OCI-LY3 (cell line): ENCODE data around the gene DLGAP4.

Source experiments
- H2AFZ ChIP-seq: fragments of 200-600, 300-600 bp; shearing (Covaris generic); 2 replicates; pipeline ENCODE4 v1.6.0; 2014; ENCODE audit warnings: antibody characterized with exemption, low read depth, low read length
- H3K27ac ChIP-seq: fragments of 200-600, 300-600 bp; sonication (generic); 2 replicates; pipeline ENCODE4 v1.5.1; 2014; ENCODE audit warnings: mild to moderate bottlenecking, low read length, moderate library complexity, mixed read lengths
- H3K27me3 ChIP-seq: fragments of 200-600, 300-600 bp; sonication (generic); 2 replicates; pipeline ENCODE4 v1.6.1; 2014; ENCODE audit warnings: low read depth, low read length, mixed read lengths
- H3K36me3 ChIP-seq: fragments of 200-600, 300-600 bp; sonication (generic); replicated peaks from 2 replicates; pipeline ENCODE3; 2014; ENCODE audit warnings: low read depth, low read length, mixed read lengths
- H3K4me1 ChIP-seq: fragments of 300-600, 200-600 bp; sonication (generic); 2 replicates; pipeline ENCODE4 v1.6.1; 2014; ENCODE audit warnings: low read length, mixed read lengths
- H3K4me2 ChIP-seq: fragments of 200-600, 300-600 bp; sonication (generic); 2 replicates; pipeline ENCODE4 v1.6.1; 2014; ENCODE audit warnings: low read length, mixed read lengths
- H3K4me3 ChIP-seq: fragments of 300-600, 200-600 bp; sonication (generic); 2 replicates; pipeline ENCODE4 v1.5.1; 2014; ENCODE audit warnings: antibody characterized with exemption, mild to moderate bottlenecking, low read length, moderate library complexity
- H3K79me2 ChIP-seq: fragments of 300-600, 200-600 bp; shearing (Covaris generic); 2 replicates; pipeline ENCODE4 v1.6.1; 2014; ENCODE audit warnings: mild to moderate bottlenecking, low read length, mixed read lengths
- H3K9ac ChIP-seq: fragments of 300-600, 200-600 bp; shearing (Covaris generic); 2 replicates; pipeline ENCODE4 v1.6.0; 2014; ENCODE audit warnings: mild to moderate bottlenecking, low read length, moderate library complexity
- H3K9me3 ChIP-seq: fragments of 200-600, 300-600 bp; shearing (Covaris generic); 2 replicates; pipeline ENCODE4 v1.6.1; 2014; ENCODE audit warnings: low read length, mixed read lengths; ENCODE audit not compliant: insufficient read depth
- H4K20me1 ChIP-seq: fragments of 200-600, 300-600 bp; sonication (generic); 2 replicates; pipeline ENCODE4 v1.6.1; 2016; ENCODE audit warnings: low read length, mixed read lengths; ENCODE audit not compliant: insufficient read depth
- CTCF ChIP-seq: fragments of 200-600, 300-600 bp; sonication (generic); IDR thresholded peaks from 2 replicates; pipeline ENCODE4 v1.5.1; 2014; ENCODE audit warnings: antibody characterized with exemption, low read length, low read depth
- EZH2phosphoT487 ChIP-seq: fragments of 200-600 bp; shearing (Covaris generic); IDR thresholded peaks from 2 replicates; pipeline ENCODE4 v1.6.1; 2018; ENCODE audit warnings: antibody characterized with exemption, mixed run types, low read depth

DLGAP4 gene

GRCh38 chr20:36482044-36482473 is 175.9 kb downstream of the DLGAP4 start:
- Histone ChIP-seq H3K9ac (no peak overlapping the region), H3K4me2 (no peak overlapping the region), H3K79me2 (no peaks in the 10 kb centered on the region), H3K27me3 (no peaks in the 10 kb centered on the region), H3K36me3 (no peaks in the 10 kb centered on the region), H2AFZ (no peak overlapping the region), H3K9me3 (no peaks in the 10 kb centered on the region), H4K20me1 (no peaks in the 10 kb centered on the region; the same call in 1 of the 2 replicates), H3K4me3 (no peak overlapping the region), H3K27ac (no peak overlapping the region), H3K4me1 (peaks cover 20% of the 10 kb centered on the region)
- TF ChIP-seq CTCF (no peak), EZH2phosphoT487 (no peak)

DNA sequence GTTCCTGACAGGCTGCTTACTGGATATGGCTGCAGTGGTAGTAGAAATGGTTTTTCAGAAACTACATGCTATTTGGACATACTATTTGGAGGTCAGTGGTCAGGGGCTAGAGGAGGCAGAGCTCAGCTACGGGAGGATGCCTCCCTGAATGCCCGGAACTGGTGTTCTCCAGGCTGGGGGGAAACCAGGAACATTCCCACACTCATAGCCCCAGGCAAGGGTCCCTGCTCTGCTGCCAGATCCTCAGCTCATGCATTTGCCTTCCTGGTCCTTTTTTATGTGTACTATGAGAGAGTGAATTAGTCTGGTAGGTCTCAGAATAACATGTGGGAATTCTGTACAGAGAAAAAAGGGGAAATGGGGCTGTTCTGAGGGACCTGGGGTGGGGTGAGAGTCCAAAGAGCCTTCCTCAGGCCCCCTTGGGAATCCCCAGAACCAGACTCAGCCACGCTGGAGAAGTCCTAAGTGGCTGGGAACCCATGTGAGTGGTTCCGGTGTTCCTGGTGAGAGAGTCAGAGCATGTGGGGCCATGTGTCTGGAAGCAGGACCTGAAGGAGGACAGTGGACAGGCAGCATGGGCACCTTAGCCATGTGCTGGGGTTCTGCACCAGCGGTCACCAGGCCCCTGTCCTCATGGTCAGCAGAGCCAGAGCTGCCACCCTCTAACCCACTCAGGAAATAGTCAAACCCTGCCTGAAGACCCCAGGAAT is 177.2 kb downstream of the DLGAP4 start:
- no peaks in the 10 kb centered on the region; the same call in 1 of the 2 replicates for H4K20me1 ChIP-seq
- peaks cover 20% of the 10 kb centered on the region for H3K4me1 ChIP-seq
- H3K36me3 ChIP-seq: no peaks in the 10 kb centered on the region
- TF ChIP-seq EZH2phosphoT487 (no peak), CTCF (no peak)
- H3K9me3 ChIP-seq: no peaks in the 10 kb centered on the region
- H3K27me3 ChIP-seq: no peaks in the 10 kb centered on the region
- H2AFZ ChIP-seq: no peak overlapping the region
- H3K27ac ChIP-seq: no peak overlapping the region
- H3K4me2 ChIP-seq: no peak overlapping the region
- H3K4me3 ChIP-seq: no peak overlapping the region
- H3K79me2 ChIP-seq: no peaks in the 10 kb centered on the region
- no peak overlapping the region for H3K9ac ChIP-seq

DNA sequence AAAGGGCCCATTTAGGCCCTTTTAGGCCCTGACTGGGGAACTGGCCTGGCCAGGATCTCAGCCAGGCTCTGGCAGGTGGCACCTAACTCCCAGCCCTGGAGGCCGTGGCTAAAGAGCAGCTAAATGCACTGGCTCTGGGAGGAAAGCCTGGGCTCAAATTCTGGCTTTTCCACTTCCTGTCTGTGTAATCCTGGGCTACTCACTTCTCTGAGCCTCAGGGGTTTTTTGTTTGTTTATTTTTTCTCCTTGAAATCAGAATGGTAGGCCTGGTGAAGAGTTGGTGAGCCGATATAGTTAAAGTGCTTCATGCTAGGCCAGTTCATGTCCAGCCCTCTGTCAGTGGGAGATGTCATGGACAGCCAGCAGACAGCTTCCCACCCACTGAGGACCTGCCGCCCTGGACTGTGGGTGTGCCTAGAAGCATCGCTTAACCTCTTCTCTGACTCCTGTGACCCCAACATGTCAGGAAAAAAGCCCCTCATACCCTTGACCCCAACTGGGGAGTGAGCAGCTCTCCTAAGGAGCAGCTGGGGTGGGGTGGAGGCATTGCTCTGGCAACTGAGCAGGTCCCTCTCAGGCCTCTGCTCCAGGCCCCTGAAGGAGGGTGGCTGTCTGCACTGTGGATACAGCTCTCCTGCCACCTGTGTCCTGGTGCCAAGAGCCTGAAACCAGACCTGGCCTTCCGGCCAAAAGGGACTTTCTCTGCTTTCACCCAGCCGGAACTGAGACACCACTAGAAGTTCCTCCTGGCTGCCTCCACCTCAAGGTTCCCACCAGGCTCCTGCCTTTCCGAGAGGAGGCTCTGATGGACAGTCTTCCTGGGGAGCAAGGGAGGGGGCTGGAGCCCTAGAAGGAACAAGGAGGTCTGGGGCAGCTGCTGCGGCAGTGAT is 178.0 kb downstream of the DLGAP4 start:
- peak overlapping the region; percentile 79 for H3K4me2 ChIP-seq

More for the DNA sequence above, 178.0 kb downstream of the DLGAP4 start:
- Histone ChIP-seq H3K27me3 (no peaks in the 10 kb centered on the region), H3K9ac (peak overlapping the region; percentile 38; the same call in 1 of the 2 replicates), H3K4me1 (peaks cover 20% of the 10 kb centered on the region), H3K9me3 (no peaks in the 10 kb centered on the region), H3K79me2 (no peaks in the 10 kb centered on the region), H2AFZ (no peak overlapping the region), H3K4me3 (peak overlapping the region; percentile 25), H4K20me1 (no peaks in the 10 kb centered on the region), H3K27ac (peak overlapping the region; percentile 9; the same call in 1 of the 2 replicates), H3K36me3 (no peaks in the 10 kb centered on the region)
- TF ChIP-seq CTCF (no peak), EZH2phosphoT487 (no peak)
